ENCODE measurements around the gene EPHA3. TPM values are rescaled to one million over a fixed set of nuclear protein-coding genes. Genes with fewer than 3 reads are reported as not detected.

The EPHA3 gene
- total and polyA plus RNA-seq, 2 donors (not counting 3 experiments of a cell fraction or from before 2014, with no cell fraction given): not detected

GRCh38 chr3:89108291-89108550, 800 bp downstream of the EPHA3 start:
- Histone ChIP-seq H3K9me3 (replicated peaks; ENCODE audit: control insufficient read depth, insufficient read depth, low read length) (no peaks in the 10 kb centered on the region), H2AFZ (ENCODE audit: low read depth, low read length) (no peak overlapping the region), H3K79me2 (ENCODE audit: control insufficient read depth, insufficient read depth, low read length) (no peaks in the 10 kb centered on the region), H3K27ac (ENCODE audit: insufficient read depth, low read depth, low read length) (no peak overlapping the region), H3K27me3 (ENCODE audit: control insufficient read depth in 2 of 2, insufficient read depth in 2 of 2, low read length in 2 of 2) (peaks cover 0 to 2% of the 10 kb centered on the region in 2 experiments), H3K4me3 (replicated peaks in 1 of 3; ENCODE audit: insufficient read depth in 1 of 3, low read depth in 1 of 3, low read length in 3 of 3) (no peak overlapping the region), H4K20me1 (replicated peaks; ENCODE audit: control insufficient read depth, extremely low read depth, insufficient read depth, low read length) (no peaks in the 10 kb centered on the region), H3K36me3 (ENCODE audit: control insufficient read depth in 2 of 2, extremely low read depth in 1 of 2, insufficient read depth in 2 of 2, low read length in 2 of 2) (no peaks in the 10 kb centered on the region), H3K9me1 (replicated peaks; ENCODE audit: control insufficient read depth, extremely low read depth, insufficient read depth, low read length) (no peaks in the 10 kb centered on the region), H3K9ac (replicated peaks; ENCODE audit: extremely low read depth, insufficient read depth, low read length) (no peak overlapping the region), H3K4me2 (ENCODE audit: insufficient read depth, low read length) (no peak overlapping the region), H3K4me1 (ENCODE audit: control insufficient read depth, extremely low read depth, insufficient read depth, low read length) (no peaks in the 10 kb centered on the region)
- TF ChIP-seq MYC (IDR thresholded peaks at IDR 0.05; ENCODE audit: low read depth, low read length): no peak
- DNase-seq (ENCODE audit: low read depth, low spot score) (no peak), FAIRE-seq (no peak)
- no TSS peak for BruUV-seq (replicated peaks)
- POLR2A ChIA-PET: no interaction called here
- dilution Hi-C loops (cut with MboI; ENCODE audit: extremely low pct_ligation_motif_present, low sequenced_read_pairs) (no loop called here), intact Hi-C loops (cut with micrococcal nuclease) (no loop called here)
- CTCF ChIA-PET: no interaction called here

DNA sequence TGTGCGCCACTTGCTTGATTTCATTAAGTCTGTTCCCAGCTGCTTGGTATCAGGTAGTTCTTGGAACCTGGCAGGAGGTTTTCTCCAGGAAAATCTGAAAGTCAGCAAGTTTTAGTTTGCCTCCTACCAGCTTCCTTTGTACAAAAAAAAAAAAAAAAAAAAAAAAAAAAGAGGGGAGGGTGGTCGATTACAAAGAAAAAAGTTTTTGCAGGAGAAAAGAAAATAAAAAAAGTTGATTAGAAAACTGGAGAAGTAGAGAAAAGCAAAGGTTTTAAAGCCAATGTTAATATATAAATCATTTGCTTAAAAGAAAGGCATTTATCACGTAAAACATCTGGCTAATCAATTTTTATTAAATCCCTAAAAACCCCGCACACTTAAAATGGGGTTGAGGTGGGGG, 5.9 kb downstream of the EPHA3 start:
- BruUV-seq (replicated peaks): no TSS peak
- CTCF ChIA-PET: no interaction called here
- no peaks in the 10 kb centered on the region for H3K4me1 ChIP-seq (ENCODE audit: control insufficient read depth, extremely low read depth, insufficient read depth, low read length)
- no peaks in the 10 kb centered on the region for H3K27me3 ChIP-seq (ENCODE audit: control insufficient read depth in 2 of 2, insufficient read depth in 2 of 2, low read length in 2 of 2)
- POLR2A ChIA-PET: no interaction called here
- FAIRE-seq (no peak), DNase-seq (ENCODE audit: low read depth, low spot score) (no peak)
- intact Hi-C loops (cut with micrococcal nuclease) (no loop called here), dilution Hi-C loops (cut with MboI; ENCODE audit: extremely low pct_ligation_motif_present, low sequenced_read_pairs) (no loop called here)
- H2AFZ ChIP-seq (ENCODE audit: low read depth, low read length): no peak overlapping the region
- no peak overlapping the region for H3K9ac ChIP-seq (replicated peaks; ENCODE audit: extremely low read depth, insufficient read depth, low read length)
- H3K27ac ChIP-seq (ENCODE audit: insufficient read depth, low read depth, low read length): no peak overlapping the region
- H4K20me1 ChIP-seq (replicated peaks; ENCODE audit: control insufficient read depth, extremely low read depth, insufficient read depth, low read length): no peaks in the 10 kb centered on the region
- no peaks in the 10 kb centered on the region for H3K79me2 ChIP-seq (ENCODE audit: control insufficient read depth, insufficient read depth, low read length)
- H3K36me3 ChIP-seq (ENCODE audit: control insufficient read depth in 2 of 2, extremely low read depth in 1 of 2, insufficient read depth in 2 of 2, low read length in 2 of 2): no peaks in the 10 kb centered on the region
- H3K9me3 ChIP-seq (replicated peaks; ENCODE audit: control insufficient read depth, insufficient read depth, low read length): no peaks in the 10 kb centered on the region
- H3K4me3 ChIP-seq (replicated peaks in 1 of 3; ENCODE audit: insufficient read depth in 1 of 3, low read depth in 1 of 3, low read length in 3 of 3): no peak overlapping the region
- no peak for TF ChIP-seq FOS (IDR thresholded peaks at IDR 0.05; ENCODE audit: borderline replicate concordance, insufficient read depth, low read length)
- no peak for TF ChIP-seq CTCF (IDR thresholded peaks at IDR 0.05; ENCODE audit: extremely low read depth in 1 of 2, insufficient read depth in 1 of 2, low read depth in 1 of 2, low read length in 2 of 2)
- TF ChIP-seq GATA2 (IDR thresholded peaks at IDR 0.05; ENCODE audit: insufficient read depth, insufficient read length, low read depth, low read length): no peak
- TF ChIP-seq POLR2A (IDR thresholded peaks at IDR 0.05; ENCODE audit: low read depth, low read length): no peak
- TF ChIP-seq, protein P1, sequence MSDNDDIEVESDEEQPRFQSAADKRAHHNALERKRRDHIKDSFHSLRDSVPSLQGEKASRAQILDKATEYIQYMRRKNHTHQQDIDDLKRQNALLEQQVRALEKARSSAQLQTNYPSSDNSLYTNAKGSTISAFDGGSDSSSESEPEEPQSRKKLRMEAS (IDR thresholded peaks at IDR 0.05; ENCODE audit: insufficient read depth, insufficient read length): no peak
- no peak overlapping the region for H3K4me2 ChIP-seq (ENCODE audit: insufficient read depth, low read length)
- no peaks in the 10 kb centered on the region for H3K9me1 ChIP-seq (replicated peaks; ENCODE audit: control insufficient read depth, extremely low read depth, insufficient read depth, low read length)
